ENCODE measurements around the gene XKR7.

Gene XKR7

DNA sequence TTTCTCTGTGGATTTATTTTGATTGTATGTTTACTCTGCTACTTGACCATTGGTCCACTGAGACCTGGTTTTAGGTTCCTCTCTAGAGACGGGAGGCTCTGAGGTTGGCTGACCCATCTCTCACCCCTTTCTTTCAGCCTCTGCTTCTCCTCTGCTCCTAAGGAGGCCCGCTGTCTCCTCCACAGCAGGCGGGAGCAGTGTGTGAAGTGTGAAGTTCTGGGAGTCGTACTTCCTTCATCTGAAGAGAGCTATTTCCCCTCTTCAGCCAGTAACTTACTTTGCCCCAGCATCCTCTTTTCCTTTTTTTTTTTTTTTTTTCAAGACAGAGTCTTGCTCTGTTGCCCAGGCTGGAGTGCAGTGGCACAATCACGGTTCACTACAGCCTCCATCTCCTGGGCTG lies 37.2 kb upstream of the XKR7 start:
- CTCF ChIA-PET: interaction anchor here (1.1 to 1.2 kb wide), 3 partner anchors 34 to 78 kb away, joined by 3 read pairs; no protein-coding TSS in a partner anchor
- no peak for DNase-seq (ENCODE audit: extremely low spot score)
- POLR2A ChIA-PET: no interaction called here
- no peak for TF ChIP-seq CTCF (IDR thresholded peaks at IDR 0.05; ENCODE audit: control extremely low read depth, extremely low read depth, low read depth, missing control alignments)

- ChIA-PET CTCF (interaction anchor here (1.2 to 2.0 kb wide), 3 partner anchors 18 to 81 kb away, joined by 5 to 8 read pairs (median 5); partner anchors contain the start of gene PDRG1), POLR2A (no interaction called here)
- DNase-seq (ENCODE audit: extremely low spot score): no peak
- TF ChIP-seq CTCF (IDR thresholded peaks at IDR 0.05; ENCODE audit: control extremely low read depth, extremely low read depth, low read depth, missing control alignments): no peak
Measured at GRCh38 chr20:31933698-31934097, 34.3 kb upstream of the XKR7 start.

DNA sequence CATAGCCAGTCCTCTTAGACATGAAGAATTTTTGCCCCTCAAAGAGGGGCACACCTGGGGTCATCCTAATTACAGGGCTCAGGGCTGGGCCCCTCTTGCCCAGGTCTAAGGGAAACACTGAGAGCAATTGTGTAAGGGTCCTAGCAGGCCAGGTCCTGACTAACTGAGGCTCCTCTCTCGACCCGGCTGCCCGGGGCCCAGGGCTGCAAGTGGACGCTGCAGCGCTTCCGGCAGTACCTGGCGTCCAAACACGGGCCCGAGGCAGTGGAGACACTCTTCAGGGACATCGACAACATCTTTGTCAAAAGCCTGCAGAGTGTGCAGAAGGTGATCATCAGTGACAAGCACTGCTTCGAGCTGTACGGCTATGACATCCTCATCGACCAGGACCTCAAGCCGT lies 33.5 kb upstream of the XKR7 start:
- DNase-seq (ENCODE audit: extremely low spot score): no peak
- POLR2A ChIA-PET: no interaction called here
- no peak for TF ChIP-seq CTCF (IDR thresholded peaks at IDR 0.05; ENCODE audit: control extremely low read depth, extremely low read depth, low read depth, missing control alignments)
- CTCF ChIA-PET: interaction anchor here (1.1 to 1.7 kb wide), 4 partner anchors 21 to 42 kb away, joined by 3 to 4 read pairs (median 3); no protein-coding TSS in a partner anchor

DNA sequence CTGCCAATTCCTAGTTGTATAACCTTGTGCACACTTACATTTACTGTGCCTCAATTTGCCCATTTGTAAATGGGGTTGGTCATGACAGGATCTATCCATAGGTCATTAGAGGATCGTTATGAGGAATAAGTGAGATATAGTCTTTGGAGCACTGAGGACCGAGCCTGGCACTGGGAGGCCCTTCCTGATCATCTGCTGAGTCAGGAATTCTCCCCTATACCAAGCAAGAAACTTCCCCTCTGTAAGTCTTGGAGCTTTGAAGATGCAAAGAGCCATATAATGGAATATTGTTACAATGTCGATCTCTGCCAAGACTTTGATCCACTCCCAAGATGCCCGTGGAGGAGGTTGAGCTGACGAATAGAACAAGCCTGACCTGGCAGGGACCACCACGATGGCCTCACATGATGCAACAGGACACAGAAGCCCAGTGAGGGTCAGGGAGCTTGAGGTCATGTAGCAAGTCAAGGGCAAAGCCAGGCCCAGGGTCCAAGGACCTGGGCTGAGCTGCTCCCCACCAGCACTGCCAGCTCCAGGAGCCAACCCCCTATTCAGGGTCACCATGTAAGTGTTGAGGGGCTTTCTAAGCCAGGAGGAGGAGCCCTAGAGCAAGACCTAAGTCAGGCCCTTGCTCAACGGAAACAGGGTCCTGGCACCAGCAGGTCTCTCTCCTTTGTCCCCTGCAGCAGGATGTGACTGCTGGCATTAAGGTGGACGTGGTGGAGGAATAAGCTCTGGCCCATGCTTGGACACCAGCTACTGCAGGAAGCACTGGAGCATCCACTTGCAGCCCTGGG lies 32.8 kb upstream of the XKR7 start:
- CTCF ChIA-PET: interaction anchor here (1.0 to 2.5 kb wide), 7 partner anchors 13 to 88 kb away, joined by 3 to 8 read pairs (median 3); no protein-coding TSS in a partner anchor
- POLR2A ChIA-PET: no interaction called here

GRCh38 chr20:31936420-31936819 lies 31.5 kb upstream of the XKR7 start:
- ChIA-PET CTCF (interaction anchor here (0.8 to 2.5 kb wide), 4 partner anchors 12 to 83 kb away, joined by 3 to 8 read pairs (median 6); partner anchors contain the start of gene PDRG1), POLR2A (no interaction called here)
- no peak for DNase-seq (ENCODE audit: extremely low spot score)
- no peak for TF ChIP-seq CTCF (IDR thresholded peaks at IDR 0.05; ENCODE audit: control extremely low read depth, extremely low read depth, low read depth, missing control alignments)

More for the DNA sequence above, 32.8 kb upstream of the XKR7 start:
- TF ChIP-seq CTCF (IDR thresholded peaks at IDR 0.05; ENCODE audit: control extremely low read depth, extremely low read depth, low read depth, missing control alignments): no peak
- no peak for DNase-seq (ENCODE audit: extremely low spot score)

DNA sequence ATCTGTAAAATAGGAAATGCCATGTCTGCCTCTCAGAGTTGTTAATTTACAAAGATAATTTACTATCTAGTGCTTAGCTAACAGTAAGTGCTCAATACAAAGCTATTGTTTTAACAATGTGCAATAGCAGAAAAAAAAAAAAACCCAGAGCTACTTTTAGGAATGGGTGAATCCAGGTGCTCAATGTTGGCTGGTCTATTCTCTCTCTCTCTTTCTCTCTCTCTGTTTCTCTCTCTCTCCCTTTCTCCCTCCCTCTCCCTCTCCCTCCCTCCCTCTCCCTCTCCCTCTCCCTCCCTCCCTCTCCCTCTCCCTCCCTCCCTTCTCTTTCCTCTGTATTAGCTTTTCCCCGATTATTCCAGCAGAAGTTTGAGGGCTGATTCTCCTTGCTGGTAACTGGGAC lies 30.1 kb upstream of the XKR7 start:
- ChIA-PET CTCF (interaction anchor here (0.7 to 2.5 kb wide), 7 partner anchors 9 to 87 kb away, joined by 3 to 8 read pairs (median 4); partner anchors contain the start of gene PDRG1), POLR2A (no interaction called here)
- no peak for TF ChIP-seq CTCF (IDR thresholded peaks at IDR 0.05; ENCODE audit: control extremely low read depth, extremely low read depth, low read depth, missing control alignments)
- no peak for DNase-seq (ENCODE audit: extremely low spot score)
